IMR-90 (cell line): Measurements from ENCODE around the gene BSND. TPM values are rescaled to one million over a fixed set of nuclear protein-coding genes. Genes with fewer than 3 reads are reported as not detected.

ENCODE experiments used
- ATAC-seq: fragments of 200-7000 bp; cut with Tn5 transposase; 2 replicates; pipeline ENCODE4 v1.9.1; 2020; ENCODE audit warnings: low read depth, mild to moderate bottlenecking, moderate library complexity
- BruUV-seq: library from RNA; stranded (reverse); fragments of 400-500 nt; replicated peaks from 2 replicates; lab custom pipeline; 2021; lab: Mats Ljungman, UMichigan
- CTCF ChIA-PET: fragments of 300-600 bp; formaldehyde crosslinking; extraction: SDS; loops from one replicate; lab custom pipeline; 2021; ENCODE audit warnings: antibody characterized with exemption; lab: Yijun Ruan, JAX
- POLR2A ChIA-PET: fragments of 300-600 bp; sonication (Branson Sonifier 250); formaldehyde crosslinking; loops from one replicate; lab custom pipeline; 2022; ENCODE audit warnings: antibody characterized with exemption; ENCODE audit not compliant: unreplicated experiment; lab: Charles Lee
- DNase-seq: peaks from one replicate; pipeline ENCODE4 v3.0.0; 2013
- H2AFZ ChIP-seq: replicated peaks from 2 replicates; pipeline ENCODE3; 2013; ENCODE audit warnings: low read length, mild to moderate bottlenecking; ENCODE audit not compliant: poor library complexity
- H2AK5ac ChIP-seq: 2 replicates; pipeline ENCODE4 v1.6.1; 2013; ENCODE audit warnings: low read depth, low read length, inconsistent platforms
- H2AK9ac ChIP-seq: replicated peaks from 2 replicates; pipeline ENCODE3; 2013; ENCODE audit warnings: mild to moderate bottlenecking, low read depth, low read length, moderate library complexity; ENCODE audit not compliant: poor library complexity
- H2BK120ac ChIP-seq: 2 replicates; pipeline ENCODE4 v1.6.1; 2013; ENCODE audit warnings: low read depth, low read length, inconsistent platforms
- H2BK15ac ChIP-seq: 3 replicates; pipeline ENCODE4 v1.6.1; 2013; ENCODE audit warnings: low read depth, low read length, inconsistent platforms
- H2BK20ac ChIP-seq: 2 replicates; pipeline ENCODE4 v1.6.1; 2013; ENCODE audit warnings: low read depth, mild to moderate bottlenecking, inconsistent platforms, low read length, moderate library complexity
- H2BK5ac ChIP-seq: 2 replicates; pipeline ENCODE4 v1.6.1; 2013; ENCODE audit warnings: mild to moderate bottlenecking, low read depth, low read length, inconsistent platforms; ENCODE audit not compliant: poor library complexity, severe bottlenecking
- H3K14ac ChIP-seq: replicated peaks from 2 replicates; pipeline ENCODE4 v1.6.1; 2013; ENCODE audit warnings: low read depth, low read length, inconsistent platforms
- H3K18ac ChIP-seq: 2 replicates; pipeline ENCODE4 v1.6.1; 2013; ENCODE audit warnings: low read depth, low read length, control low read depth
- H3K23ac ChIP-seq: 2 replicates; pipeline ENCODE4 v1.6.1; 2013; ENCODE audit warnings: low read depth, low read length, inconsistent platforms
- H3K27ac ChIP-seq: 2 replicates; pipeline ENCODE4 v1.5.1; 2013; ENCODE audit warnings: mild to moderate bottlenecking, control low read depth, low read length; ENCODE audit not compliant: insufficient read depth
- H3K27me3 ChIP-seq: 2 replicates; pipeline ENCODE4 v1.6.1; 2013; ENCODE audit warnings: low read length; ENCODE audit not compliant: control insufficient read depth, insufficient read depth
- H3K36me3 ChIP-seq: 2 replicates; pipeline ENCODE4 v1.6.1; 2013; ENCODE audit warnings: low read length, mixed read lengths; ENCODE audit not compliant: control insufficient read depth, insufficient read depth
- H3K4ac ChIP-seq: 2 replicates; pipeline ENCODE4 v1.6.1; 2013; ENCODE audit warnings: low read depth, low read length, inconsistent platforms
- H3K4me1 ChIP-seq: 2 replicates; pipeline ENCODE4 v1.6.1; 2013; ENCODE audit warnings: low read length, mixed read lengths; ENCODE audit not compliant: control insufficient read depth, insufficient read depth
- H3K4me2 ChIP-seq: 2 replicates; pipeline ENCODE4 v1.6.1; 2013; ENCODE audit warnings: low read depth, mild to moderate bottlenecking, control low read depth, low read length, moderate library complexity
- H3K4me3 ChIP-seq: 2 replicates; pipeline ENCODE4 v1.5.1; 2013; ENCODE audit warnings: low read depth, mild to moderate bottlenecking, control low read depth, low read length, moderate library complexity; ENCODE audit not compliant: insufficient read depth
- H3K56ac ChIP-seq: 2 replicates; pipeline ENCODE4 v1.6.1; 2013; ENCODE audit warnings: low read length, inconsistent platforms; ENCODE audit not compliant: insufficient read depth; ENCODE audit errors: extremely low read depth
- H3K79me1 ChIP-seq, 2 experiments: 2 replicates each; pipeline ENCODE4 v1.6.1; 2013; ENCODE audit warnings: low read length in 2 of 2, inconsistent platforms in 1 of 2, low read depth in 1 of 2
- H3K9ac ChIP-seq: 2 replicates; pipeline ENCODE4 v1.6.1; 2013; ENCODE audit warnings: low read depth, low read length, control low read depth
- H3K9me1 ChIP-seq: 2 replicates; pipeline ENCODE4 v1.6.1; 2013; ENCODE audit warnings: low read length, inconsistent platforms; ENCODE audit not compliant: insufficient read depth
- H3K9me3 ChIP-seq: 2 replicates; pipeline ENCODE4 v1.6.1; 2013; ENCODE audit warnings: low read length; ENCODE audit not compliant: control insufficient read depth, insufficient read depth
- H4K20me1 ChIP-seq: 2 replicates; pipeline ENCODE4 v1.6.1; 2013; ENCODE audit warnings: low read length, inconsistent platforms; ENCODE audit not compliant: insufficient read depth
- H4K5ac ChIP-seq: 2 replicates; pipeline ENCODE4 v1.6.1; 2013; ENCODE audit warnings: mild to moderate bottlenecking, low read depth, low read length, control low read depth
- H4K8ac ChIP-seq, 2 experiments: 2 replicates each; pipeline ENCODE4 v1.6.1; 2013; ENCODE audit warnings: low read depth in 2 of 2, low read length in 2 of 2, control low read depth in 1 of 2, inconsistent platforms in 1 of 2
- H4K91ac ChIP-seq: 2 replicates; pipeline ENCODE4 v1.6.1; 2013; ENCODE audit warnings: low read depth, low read length, inconsistent platforms; ENCODE audit not compliant: insufficient read depth
- BHLHE40 ChIP-seq: fragments of 150-350 bp; IDR thresholded peaks from 2 replicates; pipeline ENCODE4 v1.6.1; 2016; ENCODE audit warnings: mild to moderate bottlenecking, low read depth, low read length
- CEBPB ChIP-seq: IDR thresholded peaks from 2 replicates; pipeline ENCODE4 v1.6.1; 2012; ENCODE audit warnings: low read depth, low read length, improper control_type of control experiment
- MAFK ChIP-seq: IDR thresholded peaks from 2 replicates; pipeline ENCODE4 v1.6.1; 2012; ENCODE audit warnings: low read depth, low read length, improper control_type of control experiment
- MAZ ChIP-seq: IDR thresholded peaks from 2 replicates; pipeline ENCODE4 v1.6.1; 2012; ENCODE audit warnings: low read depth, mild to moderate bottlenecking, low read length, improper control_type of control experiment, moderate library complexity, borderline replicate concordance
- MXI1 ChIP-seq: IDR thresholded peaks from 2 replicates; pipeline ENCODE4 v1.6.1; 2012; ENCODE audit warnings: low read depth, mild to moderate bottlenecking, low read length, moderate library complexity, borderline replicate concordance
- NFE2L2 ChIP-seq: fragments of 150-350 bp; IDR thresholded peaks from 2 replicates; pipeline ENCODE4 v1.6.1; 2016; ENCODE audit warnings: low read depth, mild to moderate bottlenecking, low read length
- POLR2A ChIP-seq: IDR thresholded peaks from 2 replicates; pipeline ENCODE4 v1.6.1; 2012; ENCODE audit warnings: mild to moderate bottlenecking, low read depth, low read length
- SMC3 ChIP-seq: fragments of 150-350 bp; IDR thresholded peaks from 2 replicates; pipeline ENCODE4 v1.6.1; 2016; ENCODE audit warnings: low read depth, mild to moderate bottlenecking, antibody characterized with exemption, low read length, moderate library complexity
- WGBS, 2 experiments: methylation state at CpG; one replicate each; pipeline versions ENCODE4 v1.1.5 to v1.1.7; 2013; ENCODE audit warnings: missing lambda C conversion rate in 2 of 2; ENCODE audit not compliant: insufficient read length in 1 of 2; ENCODE audit errors: extremely low coverage in 2 of 2; 5-methylcytosine and 5-hydroxymethylcytosine counted together
- dilution Hi-C: fragments of 300-500 bp; cut with HindIII; formaldehyde crosslinking; loops from one replicate; pipeline ENCODE4 v1.14.3; 2018; ENCODE audit warnings: low sequenced_read_pairs; ENCODE audit not compliant: unreplicated experiment
- in situ Hi-C: fragments of 300-500 bp; cut with MboI; formaldehyde crosslinking; loops from 3 replicates; pipeline ENCODE4 v1.14.3; 2019; ENCODE audit warnings: low sequenced_read_pairs, inconsistent platforms, mixed read lengths
- intact Hi-C: fragments of 100-400 bp; cut with micrococcal nuclease; formaldehyde crosslinking; loops from 2 replicates; pipeline ENCODE4 v1.10.0; 2022
- polyA plus RNA-seq, 3 experiments: library from polyadenylated mRNA; depleted of rRNA; stranded (reverse); fragments of >200 nt; gene quantifications; 2 replicates each; pipeline ENCODE4 v1.2.3, GENCODE V29; 2012; ENCODE audit warnings: low replicate concordance in 1 of 3
- total RNA-seq: library from RNA; depleted of rRNA; stranded (reverse); fragments of >200 nt; gene quantifications from 2 replicates; pipeline ENCODE4 v1.2.3, GENCODE V29; 2012
- TF ChIP-seq, protein P1 (sequence below): fragments of 150-350 bp; IDR thresholded peaks from 2 replicates; pipeline ENCODE4 v1.6.1; 2016; ENCODE audit warnings: low read depth, mild to moderate bottlenecking, low read length, moderate library complexity, borderline replicate concordance
- TF ChIP-seq, protein P2 (sequence below): conservative IDR thresholded peaks from 2 replicates; pipeline ENCODE4 v1.5.1; 2012; ENCODE audit warnings: mild to moderate bottlenecking, low read depth, low read length, improper control_type of control experiment

Gene BSND
- total and polyA plus RNA-seq, 2 of the 4 experiments (the other 2 are of a cell fraction) = not detected

GRCh38 chr1:54985556-54985955 is 13.2 kb upstream of the BSND start:
- no peak overlapping the region for H3K18ac ChIP-seq
- H3K9me1 ChIP-seq = no peaks in the 10 kb centered on the region
- no peak overlapping the region for H3K4me2 ChIP-seq
- peaks cover 4% of the 10 kb centered on the region; the same call in 1 of the 2 replicates for H3K4me1 ChIP-seq
- no peaks in the 10 kb centered on the region for H3K79me1 ChIP-seq
- ChIA-PET POLR2A (no interaction called here), CTCF (interaction anchor here (1.4 kb wide), 1 partner anchor 12 kb away, joined by 3 read pairs; no protein-coding TSS in a partner anchor)
- no peak overlapping the region for H2AK5ac ChIP-seq
- no peak overlapping the region for H4K8ac ChIP-seq
- H3K27me3 ChIP-seq = peaks cover 58% of the 10 kb centered on the region
- H2AFZ ChIP-seq = no peak overlapping the region
- no peak overlapping the region for H3K4ac ChIP-seq
- H2BK5ac ChIP-seq = no peak overlapping the region
- dilution Hi-C loops (no loop called here), intact Hi-C loops (no loop called here), in situ Hi-C loops (no loop called here)
- DNase-seq = no peak
- no peak overlapping the region for H3K14ac ChIP-seq
- no peaks in the 10 kb centered on the region for H4K20me1 ChIP-seq
- H4K91ac ChIP-seq = no peak overlapping the region
- BruUV-seq = no TSS peak
- no peak overlapping the region for H3K9ac ChIP-seq
- no peaks in the 10 kb centered on the region for H3K9me3 ChIP-seq
- H2BK15ac ChIP-seq = no peak overlapping the region
- no peak for ATAC-seq
- no peak overlapping the region for H2BK20ac ChIP-seq
- no peak overlapping the region for H2AK9ac ChIP-seq
- H3K27ac ChIP-seq = no peak overlapping the region
- WGBS, 2 experiments = 79% methylated on average over 4 of the region's 5 CpGs; no CpG with 5 or more reads in 1 of the 2 experiments
- H3K4me3 ChIP-seq = no peak overlapping the region
- no peak overlapping the region for H2BK120ac ChIP-seq
- TF ChIP-seq CEBPB (no peak), MAZ (no peak), MXI1 (no peak), SMC3 (no peak), MAFK (no peak), BHLHE40 (no peak), POLR2A (no peak), NFE2L2 (no peak)
- TF ChIP-seq, protein P1, sequence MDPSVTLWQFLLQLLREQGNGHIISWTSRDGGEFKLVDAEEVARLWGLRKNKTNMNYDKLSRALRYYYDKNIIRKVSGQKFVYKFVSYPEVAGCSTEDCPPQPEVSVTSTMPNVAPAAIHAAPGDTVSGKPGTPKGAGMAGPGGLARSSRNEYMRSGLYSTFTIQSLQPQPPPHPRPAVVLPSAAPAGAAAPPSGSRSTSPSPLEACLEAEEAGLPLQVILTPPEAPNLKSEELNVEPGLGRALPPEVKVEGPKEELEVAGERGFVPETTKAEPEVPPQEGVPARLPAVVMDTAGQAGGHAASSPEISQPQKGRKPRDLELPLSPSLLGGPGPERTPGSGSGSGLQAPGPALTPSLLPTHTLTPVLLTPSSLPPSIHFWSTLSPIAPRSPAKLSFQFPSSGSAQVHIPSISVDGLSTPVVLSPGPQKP = no peak
- TF ChIP-seq, protein P2, sequence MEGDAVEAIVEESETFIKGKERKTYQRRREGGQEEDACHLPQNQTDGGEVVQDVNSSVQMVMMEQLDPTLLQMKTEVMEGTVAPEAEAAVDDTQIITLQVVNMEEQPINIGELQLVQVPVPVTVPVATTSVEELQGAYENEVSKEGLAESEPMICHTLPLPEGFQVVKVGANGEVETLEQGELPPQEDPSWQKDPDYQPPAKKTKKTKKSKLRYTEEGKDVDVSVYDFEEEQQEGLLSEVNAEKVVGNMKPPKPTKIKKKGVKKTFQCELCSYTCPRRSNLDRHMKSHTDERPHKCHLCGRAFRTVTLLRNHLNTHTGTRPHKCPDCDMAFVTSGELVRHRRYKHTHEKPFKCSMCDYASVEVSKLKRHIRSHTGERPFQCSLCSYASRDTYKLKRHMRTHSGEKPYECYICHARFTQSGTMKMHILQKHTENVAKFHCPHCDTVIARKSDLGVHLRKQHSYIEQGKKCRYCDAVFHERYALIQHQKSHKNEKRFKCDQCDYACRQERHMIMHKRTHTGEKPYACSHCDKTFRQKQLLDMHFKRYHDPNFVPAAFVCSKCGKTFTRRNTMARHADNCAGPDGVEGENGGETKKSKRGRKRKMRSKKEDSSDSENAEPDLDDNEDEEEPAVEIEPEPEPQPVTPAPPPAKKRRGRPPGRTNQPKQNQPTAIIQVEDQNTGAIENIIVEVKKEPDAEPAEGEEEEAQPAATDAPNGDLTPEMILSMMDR = no peak
- no peak overlapping the region for H3K23ac ChIP-seq
- H4K5ac ChIP-seq = no peak overlapping the region
- H3K56ac ChIP-seq = no peak overlapping the region
- H3K36me3 ChIP-seq = no peaks in the 10 kb centered on the region
